ENCODE results near the gene CARS1. TPM values are rescaled to one million over a fixed set of nuclear protein-coding genes. Genes with fewer than 3 reads are reported as not detected.

Gene CARS1
- total RNA-seq, 1 donor from 2014 or later, result 32.9 TPM

DNA sequence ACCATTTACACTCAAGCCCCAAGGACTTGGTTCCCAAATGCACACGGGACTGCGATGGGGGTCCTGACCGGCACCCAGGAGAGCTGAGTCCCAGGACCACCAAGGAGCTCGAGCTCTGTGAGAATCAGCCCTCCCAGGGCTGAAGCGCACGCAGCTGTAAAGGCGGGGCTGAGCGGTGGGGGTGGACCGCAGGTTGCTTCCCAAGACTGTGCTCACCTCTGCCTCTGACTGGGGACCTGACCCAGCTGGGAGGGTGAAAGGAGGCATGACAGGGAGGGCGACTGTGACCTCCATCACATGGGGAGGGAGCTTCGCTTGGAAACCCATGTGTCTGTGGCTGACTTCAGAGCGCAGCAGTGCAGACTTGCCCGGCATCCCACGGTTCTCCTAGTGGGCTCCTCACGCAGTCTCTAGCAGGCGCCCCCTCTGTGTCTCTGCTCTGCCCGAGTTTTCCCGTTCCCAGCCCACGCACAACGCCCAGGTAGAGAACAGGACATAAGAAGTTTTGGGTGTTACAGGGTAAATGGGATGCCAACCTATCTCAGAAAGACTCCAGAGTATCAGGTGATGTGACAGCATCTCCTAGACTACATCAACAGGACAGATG lies 49.7 kb downstream of the CARS1 start:
- no peak for DNase-seq (ENCODE audit: low read depth)
- TF ChIP-seq, protein P1, sequence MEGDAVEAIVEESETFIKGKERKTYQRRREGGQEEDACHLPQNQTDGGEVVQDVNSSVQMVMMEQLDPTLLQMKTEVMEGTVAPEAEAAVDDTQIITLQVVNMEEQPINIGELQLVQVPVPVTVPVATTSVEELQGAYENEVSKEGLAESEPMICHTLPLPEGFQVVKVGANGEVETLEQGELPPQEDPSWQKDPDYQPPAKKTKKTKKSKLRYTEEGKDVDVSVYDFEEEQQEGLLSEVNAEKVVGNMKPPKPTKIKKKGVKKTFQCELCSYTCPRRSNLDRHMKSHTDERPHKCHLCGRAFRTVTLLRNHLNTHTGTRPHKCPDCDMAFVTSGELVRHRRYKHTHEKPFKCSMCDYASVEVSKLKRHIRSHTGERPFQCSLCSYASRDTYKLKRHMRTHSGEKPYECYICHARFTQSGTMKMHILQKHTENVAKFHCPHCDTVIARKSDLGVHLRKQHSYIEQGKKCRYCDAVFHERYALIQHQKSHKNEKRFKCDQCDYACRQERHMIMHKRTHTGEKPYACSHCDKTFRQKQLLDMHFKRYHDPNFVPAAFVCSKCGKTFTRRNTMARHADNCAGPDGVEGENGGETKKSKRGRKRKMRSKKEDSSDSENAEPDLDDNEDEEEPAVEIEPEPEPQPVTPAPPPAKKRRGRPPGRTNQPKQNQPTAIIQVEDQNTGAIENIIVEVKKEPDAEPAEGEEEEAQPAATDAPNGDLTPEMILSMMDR (conservative IDR thresholded peaks at IDR 0.05; ENCODE audit: low read depth, low read length), result no peak
- H3K4me3 ChIP-seq (ENCODE audit: low read depth, low read length), result no peak overlapping the region

DNA sequence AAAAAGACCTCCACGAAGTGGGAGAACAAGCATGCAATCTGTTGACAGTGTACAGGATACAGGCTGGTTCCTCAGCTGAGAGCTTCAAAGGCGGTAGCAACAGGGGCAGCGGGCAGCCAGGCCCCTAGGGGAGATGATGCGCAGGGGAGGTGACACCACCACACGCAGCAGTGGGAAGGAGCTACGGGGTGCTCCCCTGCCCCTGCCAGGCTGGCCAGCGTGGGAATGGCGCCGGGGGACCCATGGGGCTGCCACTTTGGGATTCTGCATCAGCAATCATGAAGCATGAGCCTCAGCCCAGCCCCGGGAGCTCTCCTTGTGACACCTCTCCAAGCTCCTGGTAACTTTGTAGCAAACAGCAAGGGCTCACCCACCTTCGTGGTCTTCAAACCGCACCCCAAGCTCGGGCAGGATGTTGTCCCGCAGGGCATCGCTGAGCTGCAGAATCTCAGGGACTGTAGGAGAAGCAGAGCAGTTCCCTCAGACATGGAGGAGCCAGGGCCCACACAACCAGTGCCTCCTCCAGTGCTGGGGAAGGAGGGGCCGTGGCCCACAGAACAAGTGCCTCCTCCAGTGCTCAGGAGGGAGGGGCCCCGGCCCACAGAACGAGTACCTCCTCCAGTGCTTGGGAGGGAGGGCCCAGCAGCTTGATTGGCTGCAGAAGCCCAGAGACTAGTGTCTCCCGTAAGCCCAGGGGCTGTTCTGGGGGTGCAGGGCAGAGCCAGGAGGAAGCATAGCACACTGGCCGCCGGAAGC lies 50.5 kb downstream of the CARS1 start:
- DNase-seq (ENCODE audit: low read depth), result no peak
- no peak overlapping the region for H3K4me3 ChIP-seq (ENCODE audit: low read depth, low read length)
- TF ChIP-seq, protein P1 (conservative IDR thresholded peaks at IDR 0.05; ENCODE audit: low read depth, low read length), result no peak

DNA sequence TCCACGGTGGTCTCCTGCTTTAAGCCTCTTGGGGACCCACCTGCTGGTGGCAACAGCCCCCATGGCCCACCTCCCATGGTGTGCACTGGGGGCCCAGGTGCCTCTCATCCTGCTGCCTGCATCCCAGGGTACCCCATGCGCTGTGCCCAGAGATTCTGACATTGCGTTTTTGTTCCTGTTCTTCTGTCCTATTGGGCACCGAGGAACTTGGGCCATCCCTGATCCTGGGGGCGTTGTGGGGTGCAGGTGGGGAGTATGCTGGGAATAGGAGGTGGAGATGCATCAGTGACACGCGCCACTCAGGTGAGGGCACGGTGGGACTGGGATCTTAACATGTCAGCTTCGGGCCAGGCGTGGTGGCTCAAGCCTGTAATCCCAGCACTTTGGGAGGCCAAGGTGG lies 52.7 kb downstream of the CARS1 start:
- TF ChIP-seq, protein P1 (conservative IDR thresholded peaks at IDR 0.05; ENCODE audit: low read depth, low read length), result no peak
- H3K4me3 ChIP-seq (ENCODE audit: low read depth, low read length), result no peak overlapping the region
- no peak for DNase-seq (ENCODE audit: low read depth)

DNA sequence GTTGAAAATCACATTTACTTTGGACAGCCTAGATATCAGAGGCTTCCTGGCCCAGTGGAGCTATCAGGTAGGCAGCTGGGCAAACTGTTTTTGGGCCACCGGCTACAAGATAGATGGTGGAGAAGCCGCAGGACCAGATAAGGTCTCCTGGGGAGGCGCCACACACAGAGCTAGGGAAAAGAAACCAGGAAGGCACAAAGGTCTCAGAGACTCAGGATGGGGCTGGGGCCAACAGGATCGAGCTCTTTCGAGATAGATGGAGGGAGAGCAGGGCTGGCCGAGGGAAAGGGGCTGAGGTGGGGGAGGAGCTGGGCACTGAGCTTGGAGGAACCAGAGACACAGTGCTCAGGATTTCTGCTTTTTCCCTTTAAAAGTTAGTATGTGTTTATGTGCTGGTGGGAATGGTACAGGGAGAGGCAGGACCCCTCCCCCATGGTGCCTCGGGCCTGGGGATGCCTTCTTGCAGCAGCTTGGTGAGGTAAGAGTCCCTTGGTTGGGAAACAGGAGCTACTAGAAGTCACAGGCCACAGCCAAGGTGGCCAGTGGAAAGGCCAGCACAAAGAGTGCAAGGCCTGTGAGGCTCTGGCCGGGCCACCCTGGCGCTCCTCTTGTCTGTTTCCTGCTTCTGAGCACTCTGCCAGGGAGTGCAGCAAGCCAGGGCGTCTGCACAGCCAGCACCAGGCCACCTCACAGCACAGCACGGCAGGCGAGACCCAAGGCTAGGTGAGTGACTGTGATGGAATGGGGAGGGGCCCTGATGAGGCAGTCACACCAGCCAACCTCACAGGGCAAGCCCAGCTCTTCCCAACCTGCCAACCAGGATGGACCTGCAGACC lies 53.6 kb downstream of the CARS1 start:
- TF ChIP-seq, protein P1 (conservative IDR thresholded peaks at IDR 0.05; ENCODE audit: low read depth, low read length), result no peak
- H3K4me3 ChIP-seq (ENCODE audit: low read depth, low read length), result no peak overlapping the region
- no peak for DNase-seq (ENCODE audit: low read depth)

DNA sequence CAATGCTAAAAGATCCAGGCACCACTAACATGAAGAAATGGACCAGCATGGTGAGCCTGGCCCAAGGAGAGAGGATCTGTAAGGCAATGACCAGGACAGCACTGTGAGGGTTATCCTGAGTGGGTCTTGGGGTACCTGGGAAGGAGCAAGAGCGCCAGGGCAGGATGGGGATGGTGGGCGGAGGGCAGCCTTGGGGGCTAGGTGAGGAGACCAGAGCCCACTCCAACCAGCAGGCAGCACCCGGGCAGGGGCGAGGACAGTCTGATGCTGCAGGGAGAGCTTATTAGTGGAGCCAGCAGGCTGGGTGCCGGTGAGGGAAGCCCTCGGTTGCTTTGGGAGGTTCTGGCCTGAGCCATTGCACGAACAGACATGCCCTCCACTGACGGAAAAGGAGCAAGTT lies 54.4 kb downstream of the CARS1 start:
- TF ChIP-seq, protein P1 (conservative IDR thresholded peaks at IDR 0.05; ENCODE audit: low read depth, low read length), result no peak
- H3K4me3 ChIP-seq (ENCODE audit: low read depth, low read length), result no peak overlapping the region
- no peak for DNase-seq (ENCODE audit: low read depth)

DNA sequence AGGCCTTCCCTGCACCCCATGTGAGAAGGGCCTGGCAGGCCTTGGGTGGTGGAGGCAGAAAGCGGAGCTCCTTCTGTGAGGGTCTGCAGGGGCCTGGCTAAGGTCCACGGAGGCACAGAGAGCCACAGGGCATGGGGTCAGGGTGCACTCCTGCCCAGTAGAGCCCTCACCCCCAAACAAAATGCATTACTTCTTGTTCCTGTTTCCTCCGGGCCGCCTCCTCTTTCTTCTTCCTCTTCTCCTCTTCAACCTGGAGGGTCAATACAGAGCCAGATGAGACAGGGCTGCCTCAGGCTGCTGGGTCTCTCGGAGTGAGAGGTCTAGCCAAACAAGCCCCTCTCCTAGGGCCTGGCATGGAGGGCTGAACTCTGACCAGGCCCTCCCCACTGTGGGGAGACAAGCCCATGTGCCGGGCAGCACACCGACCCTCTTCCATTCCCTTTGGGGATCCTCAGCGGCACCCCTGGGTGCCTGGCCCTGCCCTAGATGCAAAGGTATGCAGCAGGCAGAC lies 54.8 kb downstream of the CARS1 start:
- H3K4me3 ChIP-seq (ENCODE audit: low read depth, low read length), result no peak overlapping the region
- no peak for DNase-seq (ENCODE audit: low read depth)
- TF ChIP-seq, protein P1 (conservative IDR thresholded peaks at IDR 0.05; ENCODE audit: low read depth, low read length), result no peak

Data from epithelial cell of proximal tubule (primary cell).